Tibial nerve (tissue), 4 donors: ENCODE data around the gene RPLP1.

Source experiments
- CTCF ChIP-seq, 5 experiments: fragments of 200-600 bp in 3 of 5; fragments of 450-650 bp in 2 of 5; sonication (generic) in 3 of 5; IDR thresholded peaks; one replicate each; pipeline ENCODE4 v1.5.1; 2016 to 2019; ENCODE audit warnings: antibody characterized with exemption in 5 of 5, mild to moderate bottlenecking in 3 of 5, moderate library complexity in 2 of 5
- EP300 ChIP-seq, 2 donors: sonication (generic); formaldehyde crosslinking; IDR thresholded peaks; one replicate each; pipeline ENCODE4 v1.6.1; 2017; ENCODE audit warnings: antibody characterized with exemption in 2 of 2, mild to moderate bottlenecking in 1 of 2

GRCh38 chr15:69472562-69472961 lies 19.9 kb downstream of the RPLP1 start:
- no peak for TF ChIP-seq CTCF (IDR thresholded peaks at IDR 0.05)
- no peak for TF ChIP-seq EP300 (IDR thresholded peaks at IDR 0.05)
